K562 (cell line): ENCODE results near the gene CLCNKA. TPM values are rescaled to one million over a fixed set of nuclear protein-coding genes. Genes with fewer than 3 reads are reported as not detected.
A peak's percentile ranks its signal among the peaks of the same experiment; 100 is the strongest.

Experiments used
- CEBPZ ChIP-seq: fragments of 150-350 bp; IDR thresholded peaks from 2 replicates; pipeline ENCODE4 v1.6.1; 2014; ENCODE audit warnings: low read depth, mild to moderate bottlenecking, low read length, borderline replicate concordance
- DLX4 ChIP-seq: fragments of 250-450 bp; sonication (Bioruptor Pico); IDR thresholded peaks from 2 replicates; pipeline ENCODE4 v1.6.1; 2021; ENCODE audit warnings: mild to moderate bottlenecking
- DPF2 ChIP-seq: fragments of 450-650 bp; IDR thresholded peaks from 2 replicates; pipeline ENCODE4 v1.6.1; 2016
- MAX ChIP-seq: sonication (generic); formaldehyde crosslinking; IDR thresholded peaks from 2 replicates; pipeline ENCODE4 v1.9.0; 2022; ENCODE audit warnings: mild to moderate bottlenecking, missing genetic modification reagents
- NRF1 ChIP-seq, 2 experiments: fragments of 450-650 bp; IDR thresholded peaks in 1 of 2; conservative IDR thresholded peaks in 1 of 2; 2 replicates each; pipeline ENCODE4 v1.6.1; 2014; ENCODE audit warnings: mild to moderate bottlenecking in 2 of 2
- RCOR1 ChIP-seq, 2 experiments: IDR thresholded peaks; 2 replicates each; pipeline ENCODE4 v1.6.1; 2012; ENCODE audit warnings: low read depth in 2 of 2, low read length in 2 of 2, borderline replicate concordance in 1 of 2, improper control_type of control experiment in 1 of 2
- U2AF1 ChIP-seq: fragments of 200-400 bp; formaldehyde crosslinking; optimal IDR thresholded peaks from 2 replicates; pipeline ENCODE3; 2017; ENCODE audit warnings: mild to moderate bottlenecking, low read depth, low read length, moderate library complexity
- U2AF2 ChIP-seq: fragments of 200-400 bp; formaldehyde crosslinking; optimal IDR thresholded peaks from 2 replicates; pipeline ENCODE3; 2017; ENCODE audit warnings: low read depth, mild to moderate bottlenecking, low read length
- USF1 ChIP-seq: sonication (generic); formaldehyde crosslinking; IDR thresholded peaks from 2 replicates; pipeline ENCODE4 v1.9.0; 2022; ENCODE audit warnings: mild to moderate bottlenecking, missing genetic modification reagents
- ZBTB11 ChIP-seq, 3 experiments: fragments of 200-800 bp in 1 of 3; fragments of 250-450 bp in 1 of 3; fragments of 450-650 bp in 1 of 3; sonication (Bioruptor Pico) in 1 of 3; sonication (Bioruptor generic) in 1 of 3; formaldehyde crosslinking in 1 of 3; IDR thresholded peaks; 2 replicates each; pipeline versions ENCODE4 v1.6.1 to v1.8.0; 2016 to 2022; ENCODE audit warnings: mild to moderate bottlenecking in 2 of 3, missing genetic modification characterization in 2 of 3, missing compliant biosample characterization in 1 of 3, moderate library complexity in 1 of 3
- ZBTB34 ChIP-seq: fragments of 250-450 bp; sonication (Bioruptor Pico); IDR thresholded peaks from 2 replicates; pipeline ENCODE4 v1.8.0; 2021; ENCODE audit warnings: mild to moderate bottlenecking, moderate library complexity
- ZKSCAN8 ChIP-seq: fragments of 200-800 bp; sonication (Bioruptor generic); IDR thresholded peaks from 2 replicates; pipeline ENCODE4 v1.6.1; 2016; ENCODE audit warnings: missing genetic modification characterization, missing compliant biosample characterization
- ZNF511 ChIP-seq: sonication (generic); formaldehyde crosslinking; IDR thresholded peaks from 2 replicates; pipeline ENCODE4 v1.8.0; 2022; ENCODE audit warnings: mild to moderate bottlenecking, missing genetic modification reagents
- polyA plus RNA-seq, 8 experiments: library from polyadenylated mRNA; depleted of rRNA in 4 of 8; stranded (reverse) in 5 of 8; unstranded in 3 of 8; fragments of >200 nt; fragmentation: Nextera tagmentation in 2 of 8; fragmentation: Illumina TruSeq in 1 of 8; extraction: Ambion mirVana in 2 of 8; extraction: Trizol in 1 of 8; gene quantifications; 2 replicates each; pipeline versions ENCODE4 v1.2.1 to v1.2.3, GENCODE V29; 2011 to 2014; ENCODE audit warnings: inconsistent platforms in 1 of 8, missing spikeins in 1 of 8
- total RNA-seq, 7 experiments: library from RNA; depleted of rRNA in 6 of 7; stranded (reverse); fragments of >200 nt in 6 of 7; fragmentation: Illumina TruSeq in 2 of 7; extraction: Trizol in 2 of 7; gene quantifications; 2 replicates each; pipeline versions ENCODE4 v1.2.1 to v1.2.3, GENCODE V29; 2011 to 2021; ENCODE audit warnings: low replicate concordance in 1 of 7

Gene CLCNKA
- total and polyA plus RNA-seq, 9 of the 15 experiments (the other 6 are each of a cell fraction or from before 2014, with no cell fraction given), result 0.03 to 0.37 (median 0.10) TPM; not detected in 3

- TF ChIP-seq U2AF1 (no peak), DLX4 (CRISPR knock-in tag) (no peak), RCOR1 (IDR thresholded peaks at IDR 0.05; ENCODE audit: borderline replicate concordance in 1 of 2, low read depth in 2 of 2, low read length in 2 of 2) (peak in 1 of 2 experiments; percentile 48; a peak in 1 of 4 replicates), USF1 (CRISPR knock-in tag) (peak; percentile 40), MAX (CRISPR knock-in tag) (no peak), ZKSCAN8 (CRISPR knock-in tag) (peak; percentile 94), ZBTB34 (no peak), CEBPZ (no peak), ZBTB11 (CRISPR knock-in tag; IDR thresholded peaks at IDR 0.05) (no peak), DPF2 (0 out of 2 replicates have a peak, but pooled peaks have one; percentile 22), U2AF2 (no peak), ZNF511 (CRISPR knock-in tag) (no peak), NRF1 (conservative IDR thresholded peaks at IDR 0.05 in 1 of 2, IDR thresholded peaks at IDR 0.05 in 1 of 2) (peak in 1 of 2 experiments; percentile 42; a peak in 2 of 4 replicates)
These were observed 15.0 kb upstream of the CLCNKA start (continued) for GRCh38 chr1:16006552-16007485.
